Neural cell (in vitro differentiated cells): ENCODE results near the gene ABCA13. TPM values are rescaled to one million over a fixed set of nuclear protein-coding genes. Genes with fewer than 3 reads are reported as not detected.

Experiments
- H2AFZ ChIP-seq: fragments of 200-600, 300-800 bp; sonication (generic), shearing (Covaris generic); 2 replicates; pipeline ENCODE4 v1.6.0; 2014; ENCODE audit warnings: low read depth, mild to moderate bottlenecking, antibody characterized with exemption, low read length, moderate library complexity
- H3F3A ChIP-seq: fragments of 200-600 bp; shearing (Covaris generic); 2 replicates; pipeline ENCODE4 v1.6.1; 2016; ENCODE audit warnings: mild to moderate bottlenecking, moderate library complexity, mixed read lengths, antibody characterized with exemption, low read length; ENCODE audit not compliant: insufficient read depth, poor library complexity, severe bottlenecking
- H3K27ac ChIP-seq: fragments of 200-600, 300-800 bp; sonication (generic), shearing (Covaris generic); 2 replicates; pipeline ENCODE4 v1.5.1; 2014; ENCODE audit warnings: mild to moderate bottlenecking, low read length, moderate library complexity
- H3K27me3 ChIP-seq: fragments of 300-800, 200-600 bp; sonication (generic), shearing (Covaris generic); 2 replicates; pipeline ENCODE4 v1.6.0; 2014; ENCODE audit warnings: mild to moderate bottlenecking, low read depth, low read length, moderate library complexity; ENCODE audit not compliant: insufficient read depth
- H3K36me3 ChIP-seq: fragments of 300-800, 200-600 bp; sonication (generic), shearing (Covaris generic); 2 replicates; pipeline ENCODE4 v1.5.1; 2014; ENCODE audit warnings: mild to moderate bottlenecking, antibody characterized with exemption, low read length, moderate library complexity; ENCODE audit not compliant: insufficient read depth
- H3K4me2 ChIP-seq: fragments of 300-800, 200-600 bp; sonication (generic), shearing (Covaris generic); 2 replicates; pipeline ENCODE4 v1.6.0; 2014; ENCODE audit warnings: mild to moderate bottlenecking, low read length
- H3K4me3 ChIP-seq: fragments of 300-800, 200-600 bp; sonication (generic), shearing (Covaris generic); 2 replicates; pipeline ENCODE4 v1.5.1; 2014; ENCODE audit warnings: mild to moderate bottlenecking, low read length, moderate library complexity
- H3K79me2 ChIP-seq: fragments of 200-600 bp; shearing (Covaris generic); replicated peaks from 2 replicates; pipeline ENCODE4 v1.6.0; 2014; ENCODE audit warnings: mild to moderate bottlenecking, low read length, moderate library complexity; ENCODE audit not compliant: insufficient read depth
- H3K9ac ChIP-seq: fragments of 300-800, 200-600 bp; sonication (generic), shearing (Covaris generic); 2 replicates; pipeline ENCODE4 v1.6.1; 2016; ENCODE audit warnings: mild to moderate bottlenecking, low read length, mixed read lengths
- H3K9me2 ChIP-seq: fragments of 200-600 bp; shearing (Covaris generic); 2 replicates; pipeline ENCODE4 v1.6.1; 2016; ENCODE audit warnings: mild to moderate bottlenecking, low read length, mixed read lengths; ENCODE audit not compliant: insufficient read depth
- H3K9me3 ChIP-seq: fragments of 200-600, 300-800 bp; sonication (generic), shearing (Covaris generic); 2 replicates; pipeline ENCODE4 v1.6.1; 2016; ENCODE audit warnings: mild to moderate bottlenecking, mixed run types, low read length, moderate library complexity, mixed read lengths
- H4K20me1 ChIP-seq: fragments of 200-600 bp; shearing (Covaris generic); 2 replicates; pipeline ENCODE4 v1.6.1; 2016; ENCODE audit warnings: mild to moderate bottlenecking, mixed run types; ENCODE audit not compliant: insufficient read depth
- CTCF ChIP-seq: fragments of 450-650 bp; IDR thresholded peaks from 2 replicates; pipeline ENCODE4 v1.5.1; 2014; ENCODE audit warnings: antibody characterized with exemption, mild to moderate bottlenecking, moderate library complexity; ENCODE audit not compliant: poor library complexity, severe bottlenecking
- EP300 ChIP-seq: fragments of 450-650 bp; conservative IDR thresholded peaks from 2 replicates; pipeline ENCODE4 v1.6.1; 2014; ENCODE audit warnings: antibody characterized with exemption, mild to moderate bottlenecking, moderate library complexity; ENCODE audit not compliant: poor library complexity, severe bottlenecking
- EZH2 ChIP-seq: fragments of 200-600, 300-800 bp; shearing (Covaris generic), sonication (generic); IDR thresholded peaks from 2 replicates; pipeline ENCODE4 v1.6.1; 2014; ENCODE audit warnings: antibody characterized with exemption, low read length, borderline replicate concordance, mild to moderate bottlenecking; ENCODE audit not compliant: insufficient read depth, poor library complexity, severe bottlenecking
- MXI1 ChIP-seq: fragments of 450-650 bp; conservative IDR thresholded peaks from 2 replicates; pipeline ENCODE4 v1.6.1; 2014; ENCODE audit warnings: antibody characterized with exemption, mild to moderate bottlenecking; ENCODE audit not compliant: poor library complexity, severe bottlenecking
- POLR2AphosphoS5 ChIP-seq: IDR thresholded peaks from 2 replicates; pipeline ENCODE4 v1.6.1; 2012
- RAD21 ChIP-seq: fragments of 450-650 bp; conservative IDR thresholded peaks from 2 replicates; pipeline ENCODE4 v1.6.1; 2014; ENCODE audit warnings: antibody characterized with exemption, mild to moderate bottlenecking, moderate library complexity
- REST ChIP-seq: IDR thresholded peaks from 2 replicates; pipeline ENCODE4 v1.6.1; 2012; ENCODE audit warnings: borderline replicate concordance
- SMC3 ChIP-seq: fragments of 450-650 bp; conservative IDR thresholded peaks from 2 replicates; pipeline ENCODE4 v1.6.1; 2014; ENCODE audit warnings: antibody characterized with exemption, mild to moderate bottlenecking, moderate library complexity; ENCODE audit not compliant: poor library complexity
- TAF1 ChIP-seq: IDR thresholded peaks from 2 replicates; pipeline ENCODE4 v1.6.1; 2012; ENCODE audit warnings: low read depth
- polyA plus RNA-seq: library from polyadenylated mRNA; depleted of rRNA; stranded (reverse); fragments of >200 nt; gene quantifications from 2 replicates; pipeline ENCODE4 v1.2.3, GENCODE V29; 2014

Gene ABCA13
- polyA plus RNA-seq, 1 donor from 2014 or later, result 0.20 TPM

GRCh38 chr7:48627164-48627563, 455.9 kb downstream of the ABCA13 start:
- Histone ChIP-seq H3K36me3 (no peaks in the 10 kb centered on the region), H3K4me2 (no peak overlapping the region), H3K79me2 (no peaks in the 10 kb centered on the region), H3K9me2 (no peaks in the 10 kb centered on the region), H3K4me3 (no peak overlapping the region), H2AFZ (no peak overlapping the region), H3K9ac (no peak overlapping the region), H3F3A (no peaks in the 10 kb centered on the region), H3K27ac (no peak overlapping the region), H3K27me3 (no peaks in the 10 kb centered on the region), H4K20me1 (no peaks in the 10 kb centered on the region), H3K9me3 (no peaks in the 10 kb centered on the region)
- TF ChIP-seq TAF1, result no peak
- no peak for TF ChIP-seq EZH2
- TF ChIP-seq EP300, result no peak
- TF ChIP-seq SMC3, result no peak
- TF ChIP-seq REST, result no peak
- no peak for TF ChIP-seq CTCF
- no peak for TF ChIP-seq MXI1

- Histone ChIP-seq H3K4me3 (no peak overlapping the region), H3K4me2 (no peak overlapping the region), H3K79me2 (no peaks in the 10 kb centered on the region), H3K27ac (no peak overlapping the region), H3K9me3 (no peaks in the 10 kb centered on the region), H3F3A (no peaks in the 10 kb centered on the region), H3K36me3 (no peaks in the 10 kb centered on the region), H3K27me3 (no peaks in the 10 kb centered on the region), H2AFZ (no peak overlapping the region), H3K9me2 (no peaks in the 10 kb centered on the region), H4K20me1 (no peaks in the 10 kb centered on the region), H3K9ac (no peak overlapping the region)
- TF ChIP-seq REST, result no peak
- no peak for TF ChIP-seq CTCF
- TF ChIP-seq TAF1, result no peak
- no peak for TF ChIP-seq EZH2
- TF ChIP-seq EP300, result no peak
- no peak for TF ChIP-seq POLR2AphosphoS5
- no peak for TF ChIP-seq SMC3
- no peak for TF ChIP-seq MXI1
- TF ChIP-seq RAD21, result no peak
Observed at GRCh38 chr7:48628793-48629349, 457.6 kb downstream of the ABCA13 start.
